IPS DF 6.9 (cell line): Measurements from ENCODE around the gene CRNKL1.

ENCODE experiments used
- DNase-seq: peaks from one replicate; pipeline ENCODE4 v3.0.0-alpha.2; 2013; ENCODE audit warnings: low read depth, low spot score
- H3K27ac ChIP-seq: one replicate; pipeline ENCODE4 v1.5.1; 2013; ENCODE audit warnings: low read length, control low read depth
- H3K27me3 ChIP-seq: 2 replicates; pipeline ENCODE4 v1.6.1; 2013; ENCODE audit warnings: mild to moderate bottlenecking, low read length; ENCODE audit not compliant: control insufficient read depth, insufficient read depth
- H3K36me3 ChIP-seq: 2 replicates; pipeline ENCODE4 v1.6.1; 2013; ENCODE audit warnings: low read length; ENCODE audit not compliant: control insufficient read depth, insufficient read depth
- H3K4me1 ChIP-seq: 2 replicates; pipeline ENCODE4 v1.6.1; 2013; ENCODE audit warnings: low read length; ENCODE audit not compliant: control insufficient read depth, insufficient read depth
- H3K4me3 ChIP-seq: 2 replicates; pipeline ENCODE4 v1.5.1; 2013; ENCODE audit warnings: mild to moderate bottlenecking, low read length
- H3K9me3 ChIP-seq: 2 replicates; pipeline ENCODE4 v1.6.1; 2013; ENCODE audit warnings: low read length, inconsistent platforms; ENCODE audit not compliant: control insufficient read depth, insufficient read depth
- WGBS: extraction: QIAGEN DNeasy Blood & Tissue Kit; methylation state at CpG from one replicate; pipeline ENCODE4 v1.1.7; 2013; ENCODE audit warnings: mixed read lengths, missing lambda C conversion rate; ENCODE audit not compliant: insufficient read length, insufficient coverage; 5-methylcytosine and 5-hydroxymethylcytosine counted together

Gene CRNKL1

DNA sequence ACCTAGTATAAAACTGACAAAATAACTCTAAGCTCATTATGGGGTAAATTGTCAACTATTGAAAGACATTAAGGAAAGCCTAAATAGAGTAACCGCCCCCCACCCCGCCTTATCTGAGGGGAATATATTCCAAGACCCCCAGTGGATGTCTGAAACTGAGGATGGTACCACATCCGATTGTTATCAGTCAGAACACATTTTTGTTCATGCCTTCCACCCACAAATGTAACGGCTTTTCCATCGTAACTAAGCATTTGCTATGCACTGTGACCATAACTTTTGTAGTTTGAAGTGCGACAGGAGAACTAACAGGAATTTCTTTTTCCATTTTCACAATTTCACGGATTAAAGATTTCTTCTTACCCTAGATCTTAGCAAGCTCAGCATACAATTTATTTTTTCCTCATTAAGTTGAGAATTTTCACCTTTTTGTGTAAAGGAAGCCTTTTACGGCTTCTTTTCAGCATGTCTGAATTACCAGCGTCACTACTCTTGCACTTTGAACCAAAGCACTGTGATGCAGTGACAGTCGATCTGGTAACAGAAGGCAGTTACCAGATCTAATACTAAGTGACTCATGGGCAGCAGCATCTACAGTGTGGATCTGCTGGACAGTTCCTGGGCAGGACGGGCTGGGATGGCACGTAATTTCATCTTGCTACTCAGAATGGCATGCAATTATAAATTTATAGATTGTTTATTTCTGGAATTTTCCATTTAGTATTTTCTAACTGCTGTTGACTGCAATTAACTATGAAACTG lies 11.9 kb upstream of the CRNKL1 start:
- Histone ChIP-seq H3K9me3 (no peaks in the 10 kb centered on the region), H3K4me1 (peaks cover 2% of the 10 kb centered on the region; the same call in 1 of the 2 replicates), H3K36me3 (no peaks in the 10 kb centered on the region), H3K27ac (no peak overlapping the region), H3K27me3 (no peaks in the 10 kb centered on the region), H3K4me3 (no peak overlapping the region)
- no CpG with 5 or more reads among the region's 12 CpGs for WGBS
- no peak for DNase-seq

DNA sequence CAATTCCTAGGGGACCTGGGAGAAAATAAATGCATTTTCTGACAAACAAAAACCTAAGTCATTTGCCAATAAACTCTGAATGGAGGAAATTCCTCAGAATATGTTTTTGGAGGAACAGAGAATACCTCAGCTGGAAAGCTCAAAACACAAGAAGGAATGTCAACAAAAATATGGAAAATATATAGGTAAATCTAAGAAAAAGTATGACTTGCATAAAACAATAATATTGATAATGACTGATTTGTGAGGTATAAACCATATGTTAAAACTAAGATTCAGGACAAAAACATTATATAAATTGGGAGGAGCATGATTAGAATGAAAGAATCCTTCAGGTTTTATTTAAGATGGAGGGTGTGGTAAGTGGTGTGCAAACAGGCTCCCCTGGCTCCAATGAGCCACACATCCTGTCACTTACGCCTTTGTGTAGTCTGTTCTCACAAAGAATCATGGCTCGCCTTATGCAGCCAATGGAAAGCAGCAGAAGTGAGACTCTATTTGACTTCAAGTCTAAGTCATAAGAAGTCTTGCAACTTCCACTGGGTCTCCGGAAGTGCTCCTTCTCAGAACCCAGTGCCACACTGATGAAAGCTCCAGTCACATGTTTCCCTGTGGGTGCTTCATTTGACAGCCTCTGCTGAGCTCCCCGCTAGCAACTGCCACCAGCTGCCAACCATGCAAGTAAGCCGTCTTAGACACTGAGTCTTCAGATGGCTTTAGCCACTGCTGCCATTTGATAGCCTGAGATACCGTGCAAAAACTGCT lies 8.2 kb upstream of the CRNKL1 start:
- Histone ChIP-seq H3K9me3 (no peaks in the 10 kb centered on the region), H3K4me1 (peaks cover 2% of the 10 kb centered on the region; the same call in 1 of the 2 replicates), H3K4me3 (no peak overlapping the region), H3K27ac (no peak overlapping the region), H3K27me3 (no peaks in the 10 kb centered on the region), H3K36me3 (no peaks in the 10 kb centered on the region)
- DNase-seq: no peak
- no CpG with 5 or more reads among the region's 6 CpGs for WGBS

DNA sequence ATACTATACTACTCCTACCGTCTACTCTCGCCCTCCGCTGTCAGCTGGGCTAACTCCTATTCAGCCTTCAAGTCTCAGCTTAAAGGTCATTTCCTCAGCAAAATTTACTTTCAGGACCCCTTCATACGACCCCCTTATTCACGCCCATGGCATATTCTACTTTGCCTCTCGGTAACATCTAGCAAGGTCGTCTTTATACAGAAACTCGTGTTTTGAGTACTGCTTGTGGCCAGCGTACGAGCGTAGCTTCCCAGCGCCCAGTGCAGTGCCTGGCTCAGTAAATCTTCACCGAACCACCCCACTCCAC lies 546 bp downstream of the CRNKL1 start:
- Histone ChIP-seq H3K9me3 (peaks cover 1% of the 10 kb centered on the region; the same call in 1 of the 2 replicates), H3K36me3 (peaks cover 4% of the 10 kb centered on the region; the same call in 1 of the 2 replicates), H3K4me1 (no peaks in the 10 kb centered on the region), H3K27ac (no peak overlapping the region), H3K4me3 (peak overlapping the region; percentile 63; the same call in 1 of the 2 replicates), H3K27me3 (no peaks in the 10 kb centered on the region)
- no peak for DNase-seq
- no CpG with 5 or more reads among the region's 13 CpGs for WGBS

DNA sequence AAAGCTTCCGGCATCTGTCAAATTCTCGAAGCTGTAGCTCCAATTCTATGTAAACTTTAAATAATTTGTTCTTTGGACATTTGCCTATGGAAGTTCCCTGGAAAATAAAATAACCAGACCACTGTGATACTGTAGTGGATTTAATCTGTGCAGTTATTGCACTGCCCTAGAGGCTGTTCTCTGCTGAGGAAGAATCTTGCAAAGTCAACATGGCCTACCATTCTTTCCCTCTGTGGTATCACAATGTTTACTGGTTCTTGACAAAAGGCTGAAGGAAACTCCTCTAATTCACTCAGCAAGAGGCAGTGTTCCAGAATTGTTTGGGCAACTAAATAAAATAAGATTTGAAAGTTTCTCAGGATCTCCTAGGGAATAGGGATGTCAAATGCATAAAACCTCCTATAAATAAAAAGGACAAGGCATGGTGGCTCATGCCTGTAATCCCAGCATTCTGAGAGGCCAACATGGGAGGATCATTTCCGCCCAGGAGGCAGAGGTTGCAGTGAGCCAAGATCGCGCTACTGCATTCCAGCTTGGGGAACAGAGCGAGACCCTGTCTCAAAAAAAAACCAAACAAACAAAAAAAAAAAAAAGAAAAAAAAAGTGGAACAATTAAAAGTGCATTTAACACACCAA lies 12.4 kb downstream of the CRNKL1 start:
- Histone ChIP-seq H3K36me3 (peaks cover 23% of the 10 kb centered on the region; the same call in 1 of the 2 replicates), H3K27me3 (no peaks in the 10 kb centered on the region)
- no CpG with 5 or more reads among the region's 6 CpGs for WGBS

DNA sequence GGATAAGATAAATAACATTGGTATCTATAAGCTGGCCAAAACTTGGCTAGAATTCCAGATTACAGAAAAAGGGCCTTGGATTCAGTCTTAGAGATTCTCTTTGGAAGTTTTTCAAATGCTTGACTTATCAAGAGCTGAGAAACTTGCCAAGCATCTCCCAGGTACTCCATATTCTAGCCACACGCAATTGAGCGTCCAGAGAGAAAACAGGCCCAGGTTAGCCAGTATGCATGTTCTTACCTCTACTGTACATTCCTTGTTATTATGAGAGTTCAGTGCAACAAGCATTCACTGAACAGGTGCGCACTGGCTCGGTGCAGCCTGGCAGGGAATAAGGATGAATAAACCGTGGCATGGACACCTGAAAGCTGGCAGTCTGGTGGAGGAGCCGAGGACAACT lies 13.7 kb downstream of the CRNKL1 start:
- H3K9me3 ChIP-seq: no peaks in the 10 kb centered on the region
- no peak overlapping the region; the same call in 1 of the 2 replicates for H3K4me3 ChIP-seq
- no peak overlapping the region for H3K27ac ChIP-seq
- no CpG with 5 or more reads among the region's 6 CpGs for whole genome bisulfite sequencing
- peaks cover 20% of the 10 kb centered on the region; the same call in 1 of the 2 replicates for H3K36me3 ChIP-seq
- H3K4me1 ChIP-seq: no peaks in the 10 kb centered on the region
- DNase-seq: no peak
- H3K27me3 ChIP-seq: no peaks in the 10 kb centered on the region

More for the DNA sequence above, 12.4 kb downstream of the CRNKL1 start:
- no peaks in the 10 kb centered on the region for H3K9me3 ChIP-seq
- DNase-seq: no peak
- H3K4me3 ChIP-seq: no peak overlapping the region
- H3K4me1 ChIP-seq: no peaks in the 10 kb centered on the region
- no peak overlapping the region for H3K27ac ChIP-seq

DNA sequence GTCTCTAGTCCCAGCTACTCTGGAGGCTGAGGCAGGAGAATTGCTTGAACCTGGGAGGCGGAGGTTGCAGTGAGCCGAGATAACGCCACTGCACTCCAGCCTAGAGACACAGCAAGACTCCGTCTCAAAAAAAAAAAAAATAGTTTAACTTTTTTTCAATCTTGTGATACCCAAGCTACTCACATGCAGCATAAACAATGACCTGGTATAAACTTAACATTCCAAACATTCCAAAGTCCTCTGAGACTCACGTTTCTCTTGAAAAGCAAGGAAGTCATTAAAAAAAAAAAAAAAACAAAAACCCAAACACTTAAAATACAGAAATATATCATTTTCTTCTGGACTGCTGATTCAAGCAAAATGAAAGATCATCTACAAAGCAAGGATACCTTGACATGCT lies 14.3 kb downstream of the CRNKL1 start:
- no peak overlapping the region for H3K4me3 ChIP-seq
- no peaks in the 10 kb centered on the region for H3K4me1 ChIP-seq
- no peak overlapping the region for H3K27ac ChIP-seq
- H3K9me3 ChIP-seq: no peaks in the 10 kb centered on the region
- peaks cover 18% of the 10 kb centered on the region; the same call in 1 of the 2 replicates for H3K36me3 ChIP-seq
- no peaks in the 10 kb centered on the region for H3K27me3 ChIP-seq
- WGBS: no CpG with 5 or more reads among the region's 5 CpGs
- DNase-seq: no peak

DNA sequence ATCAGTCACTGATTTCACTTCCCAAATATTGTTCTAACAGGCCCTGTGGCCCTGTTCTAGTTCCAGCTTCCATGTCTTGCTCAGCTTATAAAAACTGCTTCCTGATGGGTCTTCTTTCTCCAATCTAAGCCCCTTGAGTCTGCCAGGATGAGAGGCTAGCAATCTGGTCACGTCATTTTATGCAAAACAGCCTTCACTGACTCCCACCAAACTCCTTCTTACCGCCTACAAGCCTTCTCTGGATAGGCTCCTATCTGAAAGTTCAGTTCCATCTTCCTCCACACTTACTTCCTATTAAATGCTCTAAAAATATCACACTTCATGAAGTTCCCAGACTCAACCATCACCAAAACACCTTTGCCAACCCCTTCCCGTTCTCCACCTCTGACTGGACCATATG lies 15.5 kb downstream of the CRNKL1 start:
- no peak for DNase-seq
- Histone ChIP-seq H3K9me3 (no peaks in the 10 kb centered on the region), H3K27ac (no peak overlapping the region), H3K27me3 (no peaks in the 10 kb centered on the region), H3K36me3 (peaks cover 18% of the 10 kb centered on the region; the same call in 1 of the 2 replicates), H3K4me1 (no peaks in the 10 kb centered on the region), H3K4me3 (no peak overlapping the region)
- WGBS: no CpG with 5 or more reads among the region's 3 CpGs

DNA sequence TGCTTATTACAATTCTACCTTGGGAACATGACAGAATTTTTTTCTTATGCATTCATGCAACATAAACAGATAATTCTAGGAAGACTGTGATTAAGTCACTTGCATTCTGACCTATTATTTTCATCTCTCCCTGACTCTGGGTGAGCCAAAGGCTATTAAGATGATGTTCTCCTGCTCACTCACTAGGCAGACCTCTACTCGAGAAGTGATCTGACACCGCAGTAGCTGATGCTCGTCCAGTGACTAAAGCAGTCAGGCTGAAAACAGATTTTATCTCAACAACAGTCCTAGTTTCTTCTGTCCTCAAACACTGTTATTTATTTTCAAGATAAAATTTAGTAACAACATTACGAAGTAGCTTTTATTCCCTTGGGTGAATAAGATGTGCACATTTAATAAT lies 17.8 kb downstream of the CRNKL1 start:
- no CpG with 5 or more reads among the region's 4 CpGs for WGBS
- Histone ChIP-seq H3K27ac (no peak overlapping the region), H3K4me3 (no peak overlapping the region), H3K9me3 (no peaks in the 10 kb centered on the region), H3K36me3 (peaks cover 13% of the 10 kb centered on the region; the same call in 1 of the 2 replicates), H3K4me1 (no peaks in the 10 kb centered on the region), H3K27me3 (no peaks in the 10 kb centered on the region)
- DNase-seq: no peak

DNA sequence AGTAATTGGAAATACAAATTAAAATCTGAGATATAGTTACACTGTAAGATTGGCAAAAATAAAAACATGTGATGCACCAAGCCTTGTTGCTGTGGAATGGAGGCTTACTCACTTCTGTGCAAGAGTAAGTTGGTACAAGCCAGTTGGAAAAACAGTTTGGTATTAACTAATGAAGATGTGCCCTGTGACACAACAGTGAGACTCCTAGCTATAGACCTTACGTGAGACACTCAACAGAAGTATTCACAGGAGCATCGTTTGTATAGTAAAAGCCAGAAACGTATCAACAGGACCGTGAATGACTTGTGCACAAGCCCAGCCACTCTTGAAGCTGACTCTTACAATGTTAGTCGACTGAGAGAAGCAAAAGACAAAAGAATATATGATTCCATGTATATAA lies 20.5 kb downstream of the CRNKL1 start:
- H3K36me3 ChIP-seq: peaks cover 5% of the 10 kb centered on the region; the same call in 1 of the 2 replicates
- H3K27me3 ChIP-seq: no peaks in the 10 kb centered on the region
- no peaks in the 10 kb centered on the region for H3K9me3 ChIP-seq
- no CpG with 5 or more reads among the region's 5 CpGs for WGBS
- no peak overlapping the region for H3K27ac ChIP-seq
- no peaks in the 10 kb centered on the region for H3K4me1 ChIP-seq
- no peak for DNase-seq
- no peak overlapping the region for H3K4me3 ChIP-seq

DNA sequence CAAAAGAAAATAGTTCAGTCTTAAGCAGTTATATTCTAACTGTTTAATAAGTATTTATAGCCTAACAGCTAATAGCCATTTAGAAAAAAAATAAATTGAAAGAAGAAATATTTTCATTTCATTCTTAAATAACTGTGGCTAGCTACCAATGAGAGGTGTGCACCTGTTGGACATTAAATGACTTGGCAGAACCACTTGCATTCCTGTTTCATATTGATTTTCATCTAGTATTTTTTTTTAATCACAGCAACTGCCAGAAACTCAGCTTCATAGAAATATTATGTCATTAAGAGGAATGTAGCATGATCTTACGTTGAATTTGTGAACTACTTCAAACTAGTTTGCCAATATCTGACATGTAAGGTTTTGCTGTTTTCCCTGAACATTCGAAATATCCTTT lies 25.0 kb downstream of the CRNKL1 start:
- H3K4me3 ChIP-seq: no peak overlapping the region
- no peaks in the 10 kb centered on the region for H3K4me1 ChIP-seq
- no CpG with 5 or more reads among the region's 2 CpGs for WGBS
- peaks cover 4% of the 10 kb centered on the region; the same call in 1 of the 2 replicates for H3K36me3 ChIP-seq
- no peaks in the 10 kb centered on the region for H3K9me3 ChIP-seq
- no peak overlapping the region for H3K27ac ChIP-seq
- no peaks in the 10 kb centered on the region for H3K27me3 ChIP-seq
- no peak for DNase-seq
